ENCODE data around the gene SLC25A33.

The SLC25A33 gene

GRCh38 chr1:9590945-9591668, 51.8 kb downstream of the SLC25A33 start:
- H3K9me3 Mint-ChIP-seq: no peaks in the 10 kb centered on the region
- H3K27ac Mint-ChIP-seq: no peak overlapping the region
- peak overlapping the region; percentile 12 for H3K4me3 Mint-ChIP-seq
- peaks cover 24% of the 10 kb centered on the region for H3K4me1 Mint-ChIP-seq
- H3K27me3 Mint-ChIP-seq: no peaks in the 10 kb centered on the region
- no peaks in the 10 kb centered on the region for H3K36me3 Mint-ChIP-seq

DNA sequence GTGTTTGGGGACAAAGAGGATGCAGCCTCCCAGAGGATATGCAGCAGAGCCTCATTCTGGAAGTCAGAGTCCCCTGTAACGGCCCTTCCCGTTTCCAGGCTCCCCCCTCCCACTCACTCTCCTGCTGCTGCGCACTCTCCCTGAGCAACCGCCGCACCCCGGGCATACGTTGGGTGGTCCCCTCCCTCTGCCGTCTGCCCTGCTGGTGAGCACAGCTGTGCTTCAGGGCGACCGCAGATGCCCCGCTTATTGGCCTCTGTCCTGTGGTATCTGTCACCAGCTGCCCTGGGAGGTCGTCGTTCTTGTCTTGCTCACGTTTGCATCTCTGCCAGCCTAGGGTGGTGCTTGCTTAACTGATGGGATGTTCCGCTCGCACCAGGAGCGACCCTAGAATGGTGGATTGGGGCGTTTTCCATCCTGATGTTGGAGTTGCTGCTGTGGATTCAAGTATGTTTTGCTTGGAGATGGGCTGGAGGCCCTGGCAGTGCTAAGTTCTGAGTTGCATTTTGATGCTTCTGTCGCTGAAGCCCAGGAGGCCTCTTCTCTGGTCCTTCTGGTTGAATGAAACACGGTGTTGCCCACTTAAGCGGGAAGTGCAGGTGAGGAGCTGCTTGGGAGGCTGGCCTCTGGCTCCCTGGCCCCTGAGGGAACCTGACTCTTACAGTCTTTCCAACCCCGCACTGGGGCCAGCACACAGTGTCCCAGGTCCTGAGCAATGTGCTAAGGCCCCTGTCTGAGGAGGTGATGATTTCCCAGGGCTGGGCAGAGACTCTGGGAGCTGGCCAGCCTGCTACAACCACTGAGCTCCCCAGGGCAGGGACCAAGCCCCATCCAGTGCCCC, 52.6 kb downstream of the SLC25A33 start:
- peak overlapping the region; percentile 41 for H3K27ac Mint-ChIP-seq
- no peaks in the 10 kb centered on the region for H3K9me3 Mint-ChIP-seq
- peak overlapping the region; percentile 52 for H3K4me3 Mint-ChIP-seq
- no peaks in the 10 kb centered on the region for H3K27me3 Mint-ChIP-seq
- H3K36me3 Mint-ChIP-seq: no peaks in the 10 kb centered on the region
- peaks cover 24% of the 10 kb centered on the region for H3K4me1 Mint-ChIP-seq

DNA sequence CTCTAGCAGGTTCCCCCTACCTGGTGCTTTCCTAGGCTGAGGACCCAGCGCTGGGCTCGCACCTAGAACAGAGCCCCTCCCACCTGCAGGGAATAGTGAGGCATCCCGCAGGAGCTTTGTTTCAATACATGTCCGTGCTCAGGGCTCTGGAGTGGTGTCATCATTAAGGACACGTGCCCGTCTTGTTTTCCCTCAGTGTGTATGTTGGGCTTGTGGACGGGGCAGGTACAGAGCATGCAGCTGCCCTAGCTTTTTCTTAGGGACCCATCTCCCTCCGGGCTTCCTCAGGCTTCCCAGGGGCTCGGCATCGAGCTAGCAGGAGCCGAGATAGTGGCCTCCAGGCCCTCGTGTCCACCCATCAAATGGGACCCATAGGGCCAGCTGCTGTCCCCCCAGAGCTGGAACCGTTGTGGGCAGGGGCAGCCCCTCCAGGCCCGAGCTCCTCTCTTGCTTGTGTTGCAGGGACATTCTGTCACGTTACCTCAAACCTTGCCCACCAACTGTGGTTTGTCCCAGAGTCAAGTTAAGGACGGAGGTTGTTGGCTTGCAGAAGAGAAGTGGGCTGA, 53.3 kb downstream of the SLC25A33 start:
- Mint-ChIP-seq H3K36me3 (no peaks in the 10 kb centered on the region), H3K27ac (no peak overlapping the region), H3K4me3 (no peak overlapping the region), H3K9me3 (no peaks in the 10 kb centered on the region), H3K4me1 (peaks cover 24% of the 10 kb centered on the region), H3K27me3 (no peaks in the 10 kb centered on the region)

DNA sequence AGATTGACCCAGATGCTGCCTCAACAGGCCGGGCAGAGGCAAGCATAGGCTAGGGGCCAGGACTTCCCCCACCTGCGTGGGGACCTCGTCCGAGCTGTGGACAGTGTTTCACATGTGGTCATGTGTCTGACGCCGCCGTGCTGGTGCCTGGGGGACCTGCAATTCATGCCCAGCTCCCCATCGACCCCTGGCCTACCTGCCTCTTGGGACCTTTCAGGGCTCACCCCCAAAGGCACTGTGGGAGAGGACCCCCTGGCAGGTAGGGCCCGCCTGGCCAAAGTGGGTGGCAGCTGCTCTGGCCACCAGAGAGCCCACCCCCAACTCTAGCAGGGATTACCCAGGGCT, 53.9 kb downstream of the SLC25A33 start:
- Mint-ChIP-seq H3K27me3 (no peaks in the 10 kb centered on the region), H3K9me3 (no peaks in the 10 kb centered on the region), H3K4me3 (no peak overlapping the region), H3K4me1 (peaks cover 24% of the 10 kb centered on the region), H3K27ac (no peak overlapping the region), H3K36me3 (no peaks in the 10 kb centered on the region)

DNA sequence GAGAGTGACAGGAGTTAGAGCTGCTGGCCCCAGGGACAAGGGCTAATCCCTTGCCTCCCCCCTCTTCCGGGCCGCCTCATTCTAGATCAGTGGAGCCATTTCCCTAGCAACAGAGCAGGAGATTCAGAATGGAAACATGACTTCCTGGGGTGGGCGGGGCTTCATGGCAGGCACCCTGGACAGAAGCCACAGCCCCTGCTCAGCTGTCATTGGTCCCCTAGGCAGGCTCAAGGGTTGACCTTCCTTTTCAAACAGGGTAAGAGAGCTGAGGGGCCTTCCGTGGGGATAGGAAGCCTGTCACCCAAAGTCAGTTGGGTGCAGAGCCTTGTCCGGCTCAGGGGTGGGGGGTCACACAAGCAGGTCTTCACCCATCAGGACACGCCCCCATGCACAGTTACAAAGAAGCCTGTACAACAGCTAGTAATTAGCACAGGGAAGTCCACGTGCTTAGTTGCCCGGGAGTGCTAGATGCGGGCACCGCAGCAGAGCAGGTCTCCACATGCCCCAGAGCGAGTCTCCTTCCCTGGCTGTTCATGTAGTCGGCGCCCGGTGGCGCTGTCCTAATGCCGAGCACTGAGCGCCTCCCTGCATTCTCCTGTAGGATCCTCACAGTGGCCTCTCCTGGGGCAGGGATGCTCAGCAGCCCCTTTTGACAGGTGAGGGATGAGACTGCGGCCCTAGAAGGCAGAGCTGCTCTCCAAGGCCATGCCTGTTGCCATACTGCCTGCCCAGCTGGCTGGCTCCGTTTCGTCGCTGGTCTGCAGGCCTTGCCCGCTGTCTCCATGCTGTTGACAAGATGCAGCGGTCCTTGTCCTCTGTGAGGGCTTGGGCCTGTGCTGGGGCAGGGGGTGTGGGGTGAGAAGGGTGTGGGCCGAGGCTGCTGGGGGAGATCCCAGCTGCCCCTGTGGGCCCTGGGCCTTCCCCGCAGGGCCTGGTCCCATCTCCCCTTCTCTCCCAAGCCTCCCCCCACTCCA, 54.5 kb downstream of the SLC25A33 start:
- no peak overlapping the region for H3K27ac Mint-ChIP-seq
- H3K4me3 Mint-ChIP-seq: no peak overlapping the region
- peaks cover 24% of the 10 kb centered on the region for H3K4me1 Mint-ChIP-seq
- no peaks in the 10 kb centered on the region for H3K36me3 Mint-ChIP-seq
- no peaks in the 10 kb centered on the region for H3K27me3 Mint-ChIP-seq
- H3K9me3 Mint-ChIP-seq: no peaks in the 10 kb centered on the region

DNA sequence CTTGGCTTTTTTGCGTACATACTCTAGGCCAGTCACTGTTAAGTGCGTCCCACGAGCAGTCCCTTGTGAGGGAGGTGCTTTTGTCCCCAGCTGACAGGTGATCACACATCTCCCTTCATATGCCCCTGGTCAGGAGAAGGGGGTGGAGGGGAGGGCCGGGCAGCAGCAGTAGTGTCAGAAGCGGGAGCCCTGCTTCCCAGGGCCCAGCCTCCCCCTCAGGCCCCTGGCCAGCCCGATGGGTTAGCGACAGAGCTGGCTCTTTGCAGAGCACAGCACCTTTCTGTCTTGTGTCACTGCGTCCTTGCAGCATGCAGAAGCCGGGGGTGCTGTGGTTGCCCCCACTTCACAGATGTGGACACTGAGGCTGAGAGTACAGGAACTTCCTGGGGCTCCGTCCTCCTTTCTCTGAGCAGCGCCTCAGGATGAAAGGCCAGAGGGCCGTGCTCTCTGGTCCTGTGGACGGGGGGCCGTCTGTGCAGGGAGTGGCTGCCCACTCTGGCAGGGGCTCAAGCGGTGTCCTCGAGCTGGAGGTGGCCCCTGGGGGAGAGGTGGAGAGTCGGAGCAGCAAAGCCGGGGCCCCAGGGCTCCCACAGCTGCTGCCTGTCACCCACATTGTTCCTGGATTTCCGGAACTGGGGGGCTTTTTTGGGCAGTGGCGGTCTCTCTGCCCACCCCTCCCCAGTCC, 55.3 kb downstream of the SLC25A33 start:
- Mint-ChIP-seq H3K27ac (no peak overlapping the region), H3K4me3 (no peak overlapping the region), H3K4me1 (peaks cover 23% of the 10 kb centered on the region), H3K27me3 (no peaks in the 10 kb centered on the region), H3K9me3 (no peaks in the 10 kb centered on the region), H3K36me3 (no peaks in the 10 kb centered on the region)

- Mint-ChIP-seq H3K27me3 (no peaks in the 10 kb centered on the region), H3K27ac (no peak overlapping the region), H3K4me3 (no peak overlapping the region), H3K36me3 (no peaks in the 10 kb centered on the region), H3K9me3 (no peaks in the 10 kb centered on the region), H3K4me1 (peaks cover 18% of the 10 kb centered on the region)
Measured at GRCh38 chr1:9595156-9595967, 56.1 kb downstream of the SLC25A33 start.

GRCh38 chr1:9595968-9596340, 56.7 kb downstream of the SLC25A33 start:
- H3K36me3 Mint-ChIP-seq: no peaks in the 10 kb centered on the region
- no peak overlapping the region for H3K4me3 Mint-ChIP-seq
- no peak overlapping the region for H3K27ac Mint-ChIP-seq
- no peaks in the 10 kb centered on the region for H3K27me3 Mint-ChIP-seq
- peaks cover 13% of the 10 kb centered on the region for H3K4me1 Mint-ChIP-seq
- H3K9me3 Mint-ChIP-seq: no peaks in the 10 kb centered on the region

DNA sequence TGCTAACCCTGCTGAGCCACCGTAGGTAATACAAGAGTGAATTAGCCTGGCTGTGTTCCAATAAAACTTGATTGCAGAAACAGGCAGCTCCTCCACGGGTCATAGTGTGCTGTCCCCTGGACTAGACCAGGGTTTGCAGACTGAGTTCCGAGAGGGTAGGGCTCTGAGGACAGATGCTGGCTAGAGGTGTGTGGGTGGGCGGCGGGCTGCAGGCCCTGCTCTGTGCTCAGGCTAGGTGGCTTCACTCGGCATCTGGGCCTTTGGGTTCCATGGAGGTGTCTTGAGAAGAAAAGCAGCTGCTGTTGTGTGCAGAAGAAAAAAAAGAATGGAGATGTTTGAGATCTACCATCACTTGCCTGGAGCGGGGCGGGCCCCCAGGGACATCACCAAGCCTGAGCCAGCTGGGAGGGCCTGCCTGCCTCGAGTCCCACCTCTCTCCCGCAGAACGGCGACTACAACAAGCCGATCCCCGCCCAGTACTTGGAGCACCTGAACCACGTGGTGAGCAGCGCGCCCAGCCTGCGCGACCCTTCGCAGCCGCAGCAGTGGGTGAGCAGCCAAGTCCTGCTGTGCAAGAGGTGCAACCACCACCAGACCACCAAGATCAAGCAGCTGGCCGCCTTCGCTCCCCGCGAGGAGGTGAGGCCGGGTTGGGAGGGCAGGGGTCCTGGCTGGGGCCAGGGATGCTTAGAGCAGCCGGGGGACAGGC, 57.3 kb downstream of the SLC25A33 start:
- Mint-ChIP-seq H3K9me3 (no peaks in the 10 kb centered on the region), H3K27ac (no peak overlapping the region), H3K36me3 (no peaks in the 10 kb centered on the region), H3K27me3 (no peaks in the 10 kb centered on the region), H3K4me3 (no peak overlapping the region), H3K4me1 (peaks cover 12% of the 10 kb centered on the region)

DNA sequence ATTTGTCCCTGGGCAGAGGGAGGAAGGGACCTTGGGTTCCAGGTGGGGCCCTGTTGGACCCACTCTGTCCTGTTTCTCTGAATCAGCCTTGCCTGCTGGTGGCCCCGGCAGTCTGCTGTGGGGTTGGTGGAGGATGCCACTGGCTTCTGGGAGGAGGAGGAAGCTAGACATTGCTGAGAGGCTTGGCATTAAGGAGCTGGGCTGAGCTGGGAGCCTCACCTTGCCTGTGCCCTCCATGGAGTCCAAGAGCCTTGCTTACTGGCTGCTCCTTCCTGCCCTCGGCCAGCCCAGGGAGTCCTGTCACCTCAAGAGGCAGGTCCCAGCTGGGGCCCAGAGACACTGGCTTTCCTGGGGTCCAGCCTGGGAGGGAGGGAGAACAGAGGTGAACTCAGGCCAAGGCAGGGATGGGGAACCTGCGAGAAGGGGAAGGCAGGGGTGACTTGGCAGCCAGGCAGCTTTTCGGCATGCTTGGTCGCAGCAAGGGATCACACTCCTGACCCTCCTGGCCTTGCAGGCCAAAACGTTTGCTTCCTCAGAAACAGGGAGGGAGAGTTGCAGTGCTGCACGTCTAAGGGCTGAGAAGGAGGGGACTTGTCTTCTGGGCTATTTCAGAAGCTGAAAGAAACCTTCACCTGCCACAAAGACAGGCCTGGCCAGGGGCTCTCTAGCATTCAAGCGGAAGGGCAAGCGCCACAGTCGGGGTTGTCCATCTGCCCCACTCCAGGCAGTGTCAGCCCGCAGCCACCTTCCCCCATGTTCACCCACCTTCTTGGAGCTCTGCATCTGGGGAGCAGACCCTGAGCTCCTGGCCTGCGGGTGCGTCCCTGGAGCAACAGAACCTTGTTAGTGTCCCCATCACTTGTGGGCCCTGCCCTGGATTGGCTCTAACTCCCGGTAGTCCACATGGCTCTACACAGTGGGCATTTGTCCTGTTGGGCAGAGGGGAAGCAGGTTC, 58.4 kb downstream of the SLC25A33 start:
- Mint-ChIP-seq H3K4me1 (peaks cover 5% of the 10 kb centered on the region), H3K4me3 (no peak overlapping the region), H3K27me3 (no peaks in the 10 kb centered on the region), H3K27ac (no peak overlapping the region), H3K36me3 (no peaks in the 10 kb centered on the region), H3K9me3 (no peaks in the 10 kb centered on the region)

GRCh38 chr1:9598316-9598700, 59.0 kb downstream of the SLC25A33 start:
- Mint-ChIP-seq H3K4me3 (no peak overlapping the region), H3K27ac (no peak overlapping the region), H3K36me3 (no peaks in the 10 kb centered on the region), H3K9me3 (no peaks in the 10 kb centered on the region), H3K27me3 (no peaks in the 10 kb centered on the region), H3K4me1 (peaks cover 4% of the 10 kb centered on the region)

DNA sequence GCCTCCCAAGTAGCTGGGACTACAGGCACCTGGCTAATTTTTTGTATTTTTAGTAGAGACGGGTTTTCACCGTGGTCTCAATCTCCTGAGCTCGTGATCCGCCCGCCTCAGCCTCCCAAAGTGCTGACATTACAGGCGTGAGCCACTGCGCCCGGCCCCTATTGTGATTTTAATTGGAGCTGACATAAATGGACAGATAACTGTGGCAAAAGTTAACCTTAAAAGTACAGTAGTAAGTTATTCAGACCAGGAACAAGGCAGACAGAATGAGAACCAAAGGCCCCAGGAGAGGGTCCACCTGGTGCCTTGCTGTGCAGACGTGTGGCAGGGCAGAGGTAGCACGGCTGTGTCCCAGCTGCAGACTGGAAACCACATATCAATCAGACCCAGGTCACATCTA, 60.5 kb downstream of the SLC25A33 start:
- Mint-ChIP-seq H3K27me3 (no peaks in the 10 kb centered on the region), H3K4me3 (no peak overlapping the region), H3K9me3 (no peaks in the 10 kb centered on the region), H3K27ac (no peak overlapping the region), H3K36me3 (no peaks in the 10 kb centered on the region), H3K4me1 (no peaks in the 10 kb centered on the region)

Data from activated naive CD4-positive, alpha-beta T cell treated with anti-CD3 and anti-CD28 coated beads, Interleukin-2, amount 50 U/mL, for 24 hours (primary cell).